ENCODE results near the gene SLC6A6.

DNA sequence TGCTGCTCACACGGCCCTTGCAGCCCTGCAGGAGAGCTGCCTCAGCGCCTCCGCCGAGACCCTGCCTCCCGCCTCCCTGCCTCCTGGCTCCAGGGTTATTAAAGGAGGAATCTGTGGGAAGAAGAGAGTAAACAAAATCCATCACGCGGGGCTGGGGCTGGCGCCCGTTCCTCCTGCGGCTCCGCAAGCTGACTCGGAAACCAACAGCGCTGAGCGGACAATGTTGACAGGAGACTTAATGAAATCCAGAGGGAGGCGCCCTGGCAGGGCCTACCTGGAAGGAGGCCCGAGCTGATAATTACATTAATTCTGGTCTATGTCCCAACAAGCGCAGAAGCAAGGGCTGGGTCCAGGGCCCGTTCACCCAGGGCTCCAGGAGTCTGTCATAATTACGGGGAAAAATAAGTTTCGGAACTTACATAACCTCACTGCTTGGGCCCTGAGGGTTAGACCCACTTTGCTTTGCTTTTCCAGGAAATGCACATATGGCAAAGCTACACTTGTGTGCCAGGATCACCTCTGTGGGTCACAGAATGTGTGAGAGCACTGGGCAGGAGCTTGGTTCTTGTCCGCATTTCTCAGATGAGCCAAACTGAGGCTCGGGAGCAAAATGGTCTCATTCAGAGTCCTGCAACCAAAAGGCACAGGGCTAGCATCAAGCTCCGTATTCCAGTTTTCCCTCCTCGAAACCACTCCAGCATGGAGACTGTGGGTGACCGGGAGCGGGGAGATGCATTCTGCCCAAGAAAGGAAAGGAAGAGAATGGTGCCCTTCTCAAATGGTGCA, 43.8 kb upstream of the SLC6A6 start:
- TF ChIP-seq, protein P1, sequence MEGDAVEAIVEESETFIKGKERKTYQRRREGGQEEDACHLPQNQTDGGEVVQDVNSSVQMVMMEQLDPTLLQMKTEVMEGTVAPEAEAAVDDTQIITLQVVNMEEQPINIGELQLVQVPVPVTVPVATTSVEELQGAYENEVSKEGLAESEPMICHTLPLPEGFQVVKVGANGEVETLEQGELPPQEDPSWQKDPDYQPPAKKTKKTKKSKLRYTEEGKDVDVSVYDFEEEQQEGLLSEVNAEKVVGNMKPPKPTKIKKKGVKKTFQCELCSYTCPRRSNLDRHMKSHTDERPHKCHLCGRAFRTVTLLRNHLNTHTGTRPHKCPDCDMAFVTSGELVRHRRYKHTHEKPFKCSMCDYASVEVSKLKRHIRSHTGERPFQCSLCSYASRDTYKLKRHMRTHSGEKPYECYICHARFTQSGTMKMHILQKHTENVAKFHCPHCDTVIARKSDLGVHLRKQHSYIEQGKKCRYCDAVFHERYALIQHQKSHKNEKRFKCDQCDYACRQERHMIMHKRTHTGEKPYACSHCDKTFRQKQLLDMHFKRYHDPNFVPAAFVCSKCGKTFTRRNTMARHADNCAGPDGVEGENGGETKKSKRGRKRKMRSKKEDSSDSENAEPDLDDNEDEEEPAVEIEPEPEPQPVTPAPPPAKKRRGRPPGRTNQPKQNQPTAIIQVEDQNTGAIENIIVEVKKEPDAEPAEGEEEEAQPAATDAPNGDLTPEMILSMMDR (IDR thresholded peaks at IDR 0.05; ENCODE audit: low read length) = no peak
- TF ChIP-seq EZH2phosphoT487 (IDR thresholded peaks at IDR 0.05; ENCODE audit: low read length) = no peak
